Renal pelvis (tissue), 4 donors: ENCODE data around the gene MIDN. TPM values are rescaled to one million over a fixed set of nuclear protein-coding genes. Genes with fewer than 3 reads are reported as not detected.

Source experiments
- DNase-seq: peaks from one replicate; pipeline ENCODE4 v3.0.0-alpha.2; 2013
- polyA plus RNA-seq, 3 donors: library from polyadenylated mRNA; unstranded; fragments of 120-200 nt; gene quantifications; one replicate each; pipeline ENCODE4 v1.2.1, GENCODE V29; 2013; ENCODE audit not compliant: insufficient read length in 3 of 3

The MIDN gene
- polyA plus RNA-seq, 3 donors, result 66.2 to 74.7 (median 68.1) TPM

DNA sequence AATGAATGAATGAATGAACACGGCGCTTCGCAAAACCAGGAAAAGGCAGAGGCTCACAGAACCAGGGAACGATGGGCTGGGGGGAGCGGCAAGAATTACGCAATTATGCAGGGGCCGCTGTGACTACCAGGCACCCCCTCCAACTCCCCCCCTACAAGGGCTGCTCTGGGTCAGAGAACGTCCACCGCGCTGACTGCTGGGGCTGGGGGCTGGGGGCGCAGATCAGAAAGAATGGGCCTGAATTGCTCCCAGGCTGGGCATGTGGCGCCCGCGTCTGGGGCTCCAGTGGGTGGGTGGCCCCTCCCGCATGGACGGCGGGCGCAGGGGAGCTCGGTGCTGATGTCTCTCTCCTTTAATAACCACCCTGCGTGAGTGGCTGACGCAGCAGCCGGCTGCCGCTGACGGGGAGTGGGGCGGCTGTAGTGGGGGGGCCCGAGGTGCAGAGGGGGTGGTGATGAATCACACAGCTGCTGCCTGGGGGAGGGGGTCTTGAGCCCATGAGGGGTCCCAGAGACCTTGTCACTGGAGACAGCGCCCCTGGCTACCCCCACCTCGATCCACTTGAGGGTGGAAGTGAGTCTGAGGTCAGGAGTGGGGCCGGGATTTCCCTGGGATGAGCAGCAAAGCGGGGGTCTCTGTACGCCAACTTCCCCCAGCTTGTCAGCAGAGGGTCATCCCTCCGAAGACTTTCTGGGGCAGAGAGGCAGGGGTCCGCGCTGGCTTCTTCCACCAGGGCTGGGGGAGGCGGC is 19.3 kb downstream of the MIDN start:
- DNase-seq, result no peak

DNA sequence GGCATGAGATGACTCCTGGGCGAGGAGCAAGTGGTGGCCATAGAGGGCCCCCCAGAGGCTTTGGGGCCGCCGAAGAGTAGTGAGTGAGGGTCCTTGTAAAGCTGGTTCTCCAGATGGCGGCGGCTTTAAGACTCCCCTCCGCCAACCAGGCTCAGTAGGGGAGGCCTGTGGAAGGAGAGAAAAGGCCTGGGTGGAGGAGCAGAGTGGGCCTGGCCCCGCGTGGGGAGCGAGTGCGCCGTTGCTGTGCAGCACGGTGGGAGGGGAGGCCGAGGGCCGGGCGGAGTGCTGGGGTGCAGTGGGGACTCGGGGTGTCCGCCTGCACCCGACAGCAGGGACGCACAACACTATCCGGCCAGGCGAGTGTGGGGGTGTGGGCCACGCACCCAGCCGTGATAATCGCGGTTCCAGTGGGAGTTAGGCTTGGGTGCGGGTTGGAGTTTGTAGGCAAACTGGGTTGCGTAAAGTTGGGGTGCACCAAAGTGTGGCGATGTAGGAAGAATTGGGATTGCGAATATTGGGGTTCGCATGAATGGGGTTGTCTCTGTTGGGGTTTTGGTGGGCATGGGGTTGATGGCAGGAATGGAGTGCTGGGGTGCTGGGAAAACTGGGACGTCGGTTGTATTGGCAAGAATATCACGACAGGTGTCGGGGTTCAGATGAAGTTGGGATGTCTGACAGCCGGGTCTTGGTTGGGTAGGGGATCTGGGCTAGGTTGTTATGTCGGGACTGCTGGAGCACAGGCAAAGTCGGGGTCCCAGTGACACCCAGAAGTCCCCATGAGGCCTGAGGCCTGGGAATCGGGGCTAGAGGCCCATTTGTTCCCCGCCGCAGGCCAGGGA is 20.1 kb downstream of the MIDN start:
- DNase-seq, result no peak

DNA sequence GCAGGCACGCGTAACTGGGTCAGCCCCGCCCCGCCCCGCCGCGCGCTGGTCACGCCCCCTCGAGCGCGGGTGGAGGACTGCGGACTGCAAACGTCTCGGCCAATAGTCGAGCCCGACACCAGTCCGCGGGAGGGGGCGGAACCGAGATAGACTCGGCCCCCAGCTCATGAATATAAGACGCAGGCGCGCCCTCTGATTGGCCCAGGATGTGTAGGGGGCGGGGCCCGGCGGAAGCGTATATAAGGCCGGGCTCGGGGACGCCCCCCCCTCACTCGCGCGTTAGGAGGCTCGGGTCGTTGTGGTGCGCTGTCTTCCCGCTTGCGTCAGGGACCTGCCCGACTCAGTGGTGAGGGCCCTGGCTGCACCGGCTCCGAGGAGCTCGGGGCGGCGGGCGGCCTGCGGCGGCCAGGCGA is 20.7 kb downstream of the MIDN start, which contains the start of gene CIRBP:
CIRBP (plus strand) TSS at position 268 of the 413 bp plus-strand sequence. CDS start 1,602 bp downstream, outside the sequence.
- DNase-seq, result peak; percentile 99

DNA sequence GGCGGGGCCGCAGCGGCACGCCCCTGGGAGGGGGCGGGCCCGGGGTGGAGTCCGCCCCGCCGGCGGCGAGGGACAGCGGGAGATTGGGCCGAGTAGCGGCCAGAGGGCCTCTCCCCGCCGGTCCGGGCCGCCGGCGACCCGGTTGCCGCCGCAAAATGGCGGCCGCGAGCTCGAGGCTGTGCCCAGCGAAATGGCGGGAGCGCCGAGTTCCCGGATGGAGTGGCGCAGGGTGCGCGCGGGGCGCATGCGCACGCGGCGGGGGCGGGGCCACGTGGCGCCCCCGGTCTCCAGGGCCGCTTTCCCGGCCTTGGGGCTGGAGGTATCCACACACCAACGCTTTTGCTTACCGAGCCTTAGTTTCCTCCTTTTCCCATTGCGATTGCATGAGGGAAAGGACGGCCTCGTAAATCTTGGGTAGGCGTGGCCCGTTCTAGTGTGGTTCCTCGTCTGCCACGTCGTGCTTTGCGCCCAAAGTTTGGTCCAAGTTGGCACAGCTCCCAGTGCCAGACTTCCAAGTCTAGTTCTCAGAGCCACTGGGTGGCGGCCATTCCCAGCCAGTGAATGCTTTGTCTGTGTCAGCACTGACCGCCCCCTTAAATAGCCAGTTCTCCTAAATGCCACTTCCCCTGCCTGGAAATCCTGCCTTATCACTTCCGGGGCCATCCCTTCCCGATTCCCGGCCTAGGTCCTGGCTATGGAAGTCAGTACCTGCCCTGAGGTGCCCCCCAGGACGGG is 21.3 kb downstream of the MIDN start:
- DNase-seq, result peak; percentile 85

DNA sequence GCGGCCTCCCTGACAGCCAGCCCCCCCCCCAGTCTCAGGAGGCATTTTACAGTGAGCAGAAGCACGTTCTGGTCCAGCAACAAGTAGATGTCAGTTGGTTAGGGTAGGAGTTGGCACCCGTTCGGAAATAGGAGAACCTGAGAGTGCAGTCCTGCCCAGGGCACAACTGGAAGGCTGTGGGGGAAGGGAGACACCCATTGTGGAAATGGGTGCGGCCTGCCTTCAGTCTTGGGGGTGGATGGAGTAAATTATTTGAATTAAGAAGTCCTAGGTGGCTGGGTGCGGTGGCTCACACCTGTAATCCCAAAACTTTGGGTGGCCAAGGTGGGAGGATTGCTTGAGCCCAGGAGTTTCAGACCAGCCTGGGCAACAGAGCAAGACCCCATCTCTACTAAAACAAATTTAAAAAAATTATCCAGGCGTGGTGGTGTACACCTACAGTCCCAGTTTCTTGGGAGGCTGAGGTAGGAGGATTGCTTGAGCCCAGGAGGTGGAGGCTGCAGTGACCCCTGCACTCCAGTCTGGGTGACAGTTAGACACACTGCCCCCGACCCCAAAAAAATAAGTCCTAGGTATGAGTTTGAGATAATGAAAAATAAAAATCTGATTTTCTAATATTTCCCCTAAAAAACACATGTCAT is 21.9 kb downstream of the MIDN start:
- no peak for DNase-seq

DNA sequence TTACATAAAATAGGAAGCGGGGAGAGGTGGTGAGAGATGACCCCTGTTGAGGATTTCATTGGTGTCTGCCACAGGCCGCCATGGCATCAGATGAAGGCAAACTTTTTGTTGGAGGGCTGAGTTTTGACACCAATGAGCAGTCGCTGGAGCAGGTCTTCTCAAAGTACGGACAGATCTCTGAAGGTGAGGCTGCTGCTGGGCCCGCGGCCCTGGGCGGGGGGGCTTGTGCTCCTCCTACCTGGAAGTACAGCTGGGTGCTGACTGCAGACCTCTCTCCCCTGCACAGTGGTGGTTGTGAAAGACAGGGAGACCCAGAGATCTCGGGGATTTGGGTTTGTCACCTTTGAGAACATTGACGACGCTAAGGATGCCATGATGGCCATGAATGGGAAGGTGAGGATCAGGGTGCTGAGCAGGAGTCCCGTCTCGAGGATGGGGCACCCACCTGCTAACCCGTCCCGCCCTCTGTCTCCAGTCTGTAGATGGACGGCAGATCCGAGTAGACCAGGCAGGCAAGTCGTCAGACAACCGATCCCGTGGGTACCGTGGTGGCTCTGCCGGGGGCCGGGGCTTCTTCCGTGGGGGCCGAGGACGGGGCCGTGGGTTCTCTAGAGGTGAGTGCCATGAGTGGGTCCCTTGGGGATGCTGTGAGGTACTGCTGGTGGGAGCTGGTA is 22.6 kb downstream of the MIDN start:
- no peak for DNase-seq

DNA sequence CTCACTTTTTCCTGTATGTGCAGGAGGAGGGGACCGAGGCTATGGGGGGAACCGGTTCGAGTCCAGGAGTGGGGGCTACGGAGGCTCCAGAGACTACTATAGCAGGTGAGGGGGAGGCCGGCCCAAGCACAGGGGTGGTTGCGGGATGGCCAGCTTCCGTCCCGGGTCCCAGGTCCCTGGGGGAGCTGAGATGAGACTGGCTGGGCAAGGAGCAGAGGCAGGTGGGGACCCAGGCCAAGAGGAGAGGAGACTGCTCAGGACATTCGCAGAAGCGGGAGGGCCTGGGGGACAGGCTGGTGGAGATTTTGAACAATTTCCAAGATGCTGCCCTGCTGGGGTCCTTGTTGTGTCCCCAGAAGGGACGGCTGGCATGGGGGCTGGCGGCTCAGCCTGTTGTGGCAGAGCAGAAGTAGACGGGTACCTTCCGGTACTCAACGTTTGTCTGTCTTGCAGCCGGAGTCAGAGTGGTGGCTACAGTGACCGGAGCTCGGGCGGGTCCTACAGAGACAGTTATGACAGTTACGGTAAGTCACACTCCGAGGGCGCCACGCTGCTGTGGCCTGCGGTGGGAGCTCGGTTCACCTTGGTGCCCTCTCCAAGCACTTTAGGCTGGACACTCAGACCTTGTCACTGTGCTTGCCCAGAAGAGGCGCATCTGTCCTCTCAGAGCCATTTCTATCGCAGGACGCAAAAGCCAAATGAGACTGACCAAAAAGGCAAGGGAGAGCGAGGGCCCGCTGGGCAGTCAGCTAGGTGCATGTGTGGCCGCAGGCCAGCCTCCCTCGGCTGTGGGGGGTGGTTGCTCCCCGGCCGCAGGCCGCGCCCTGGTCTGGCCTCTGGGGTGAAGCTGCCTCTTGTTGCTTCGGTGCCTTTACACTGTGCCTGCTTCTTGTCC is 23.4 kb downstream of the MIDN start:
- no peak for DNase-seq

DNA sequence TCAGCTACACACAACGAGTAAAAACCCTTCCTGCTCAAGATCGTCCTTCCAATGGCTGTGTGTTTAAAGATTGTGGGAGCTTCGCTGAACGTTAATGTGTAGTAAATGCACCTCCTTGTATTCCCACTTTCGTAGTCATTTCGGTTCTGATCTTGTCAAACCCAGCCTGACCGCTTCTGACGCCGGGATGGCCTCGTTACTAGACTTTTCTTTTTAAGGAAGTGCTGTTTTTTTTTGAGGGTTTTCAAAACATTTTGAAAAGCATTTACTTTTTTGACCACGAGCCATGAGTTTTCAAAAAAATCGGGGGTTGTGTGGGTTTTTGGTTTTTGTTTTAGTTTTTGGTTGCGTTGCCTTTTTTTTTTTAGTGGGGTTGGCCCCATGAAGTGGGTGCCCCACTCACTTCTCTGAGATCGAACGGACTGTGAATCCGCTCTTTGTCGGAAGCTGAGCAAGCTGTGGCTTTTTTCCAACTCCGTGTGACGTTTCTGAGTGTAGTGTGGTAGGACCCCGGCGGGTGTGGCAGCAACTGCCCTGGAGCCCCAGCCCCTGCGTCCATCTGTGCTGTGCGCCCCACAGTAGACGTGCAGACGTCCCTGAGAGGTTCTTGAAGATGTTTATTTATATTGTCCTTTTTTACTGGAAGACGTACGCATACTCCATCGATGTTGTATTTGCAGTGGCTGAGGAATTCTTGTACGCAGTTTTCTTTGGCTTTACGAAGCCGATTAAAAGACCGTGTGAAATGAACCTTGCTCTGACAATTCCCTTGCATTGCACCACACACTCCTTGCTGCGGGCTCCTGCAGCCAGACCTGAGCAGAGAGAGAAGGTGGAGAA is 24.3 kb downstream of the MIDN start:
- no peak for DNase-seq

DNA sequence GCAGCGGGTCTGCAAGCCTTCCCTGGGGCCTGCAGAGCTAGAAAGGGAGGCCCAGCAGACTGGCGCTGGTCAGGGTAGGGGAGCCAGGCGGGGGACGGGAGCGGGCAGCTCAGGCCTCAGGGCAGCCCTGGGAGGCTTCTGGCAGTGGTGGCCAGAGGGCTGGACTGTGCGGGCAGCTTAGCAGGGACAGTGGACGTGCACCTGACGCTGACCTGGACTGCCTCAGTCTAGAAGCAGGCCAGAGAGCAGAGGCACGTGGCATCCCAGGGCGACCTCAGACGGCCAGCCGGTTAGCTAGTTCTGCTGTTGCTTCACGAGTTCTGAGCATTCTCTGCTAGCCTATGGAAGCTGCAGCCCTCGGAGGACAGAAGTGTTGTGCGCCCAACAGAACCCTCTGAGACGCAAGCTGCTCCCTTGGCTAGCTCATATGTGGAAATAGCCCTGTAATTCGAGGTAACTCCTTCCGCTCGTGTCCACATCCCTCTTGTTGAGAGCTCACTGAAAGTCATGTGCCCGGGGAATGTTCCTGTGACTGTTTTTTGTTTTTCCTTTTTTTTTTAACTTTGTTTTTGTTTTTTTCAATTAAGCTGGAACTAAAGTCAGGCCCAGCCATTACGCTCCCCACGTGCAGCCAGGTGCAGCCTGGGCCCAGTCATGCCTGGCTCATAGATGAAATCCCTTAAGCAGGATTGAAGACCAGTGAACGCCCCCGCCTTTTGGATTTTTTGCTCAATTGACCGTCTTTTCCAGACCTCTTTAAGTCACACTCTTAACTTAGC is 25.1 kb downstream of the MIDN start:
- no peak for DNase-seq

DNA sequence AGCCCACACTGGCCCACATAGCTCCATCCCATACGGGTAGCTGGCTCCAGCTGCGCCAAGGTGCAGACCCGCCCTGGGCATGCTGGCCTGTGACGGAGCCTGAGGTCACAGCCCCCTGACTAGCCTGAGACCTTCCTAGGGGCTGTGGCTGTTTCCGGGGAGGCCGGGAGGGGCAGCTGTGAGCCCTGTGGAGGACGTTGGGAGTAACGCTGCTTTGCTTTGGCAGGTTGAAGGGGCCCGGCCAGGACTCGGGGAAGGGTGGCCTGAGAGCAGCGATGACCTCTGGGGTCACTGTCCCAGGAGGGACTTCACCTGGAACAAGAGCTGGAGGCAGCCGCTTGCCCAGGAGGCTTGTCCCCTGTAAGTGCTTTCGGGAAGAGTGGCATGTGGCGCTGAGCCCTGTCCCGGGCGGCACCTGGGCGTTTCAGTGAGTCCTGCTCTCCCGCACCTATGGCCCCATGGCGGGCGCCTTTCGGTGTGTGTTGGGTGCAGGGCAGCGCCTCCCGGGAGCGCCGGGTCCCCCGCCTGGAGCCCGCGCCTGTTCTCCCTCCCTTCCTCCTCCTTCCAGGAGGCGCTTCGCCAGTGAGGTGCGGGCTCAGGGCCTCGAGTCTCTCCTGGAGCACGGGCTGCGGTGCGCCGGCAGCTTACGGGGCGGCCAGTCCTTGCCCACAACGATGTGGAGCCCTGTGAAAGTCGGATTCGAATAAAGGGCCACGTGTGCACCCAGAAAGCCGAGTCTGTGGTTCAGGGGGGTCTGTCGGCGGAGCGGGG is 25.9 kb downstream of the MIDN start:
- DNase-seq, result no peak

DNA sequence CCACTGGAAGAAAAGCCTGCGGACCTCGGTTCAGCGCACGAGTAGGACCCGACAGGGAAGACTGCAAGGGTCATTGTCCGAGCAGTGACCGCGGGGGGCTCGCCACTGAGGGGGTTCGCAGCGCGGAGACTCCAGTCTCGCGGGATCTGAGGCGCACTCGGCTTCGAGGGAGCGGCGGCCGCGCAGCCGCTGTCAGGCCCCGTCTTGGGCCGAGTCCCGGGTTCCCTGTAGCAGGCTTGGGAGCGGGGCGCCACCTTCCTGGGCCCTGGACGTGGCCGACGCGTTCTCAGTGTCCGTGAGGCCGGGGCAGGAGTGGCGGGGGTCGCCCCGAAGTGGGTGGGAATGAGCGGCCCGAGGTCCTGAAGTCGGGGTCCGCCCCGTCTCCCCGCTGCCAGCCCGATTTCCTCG is 26.5 kb downstream of the MIDN start:
- DNase-seq, result no peak

DNA sequence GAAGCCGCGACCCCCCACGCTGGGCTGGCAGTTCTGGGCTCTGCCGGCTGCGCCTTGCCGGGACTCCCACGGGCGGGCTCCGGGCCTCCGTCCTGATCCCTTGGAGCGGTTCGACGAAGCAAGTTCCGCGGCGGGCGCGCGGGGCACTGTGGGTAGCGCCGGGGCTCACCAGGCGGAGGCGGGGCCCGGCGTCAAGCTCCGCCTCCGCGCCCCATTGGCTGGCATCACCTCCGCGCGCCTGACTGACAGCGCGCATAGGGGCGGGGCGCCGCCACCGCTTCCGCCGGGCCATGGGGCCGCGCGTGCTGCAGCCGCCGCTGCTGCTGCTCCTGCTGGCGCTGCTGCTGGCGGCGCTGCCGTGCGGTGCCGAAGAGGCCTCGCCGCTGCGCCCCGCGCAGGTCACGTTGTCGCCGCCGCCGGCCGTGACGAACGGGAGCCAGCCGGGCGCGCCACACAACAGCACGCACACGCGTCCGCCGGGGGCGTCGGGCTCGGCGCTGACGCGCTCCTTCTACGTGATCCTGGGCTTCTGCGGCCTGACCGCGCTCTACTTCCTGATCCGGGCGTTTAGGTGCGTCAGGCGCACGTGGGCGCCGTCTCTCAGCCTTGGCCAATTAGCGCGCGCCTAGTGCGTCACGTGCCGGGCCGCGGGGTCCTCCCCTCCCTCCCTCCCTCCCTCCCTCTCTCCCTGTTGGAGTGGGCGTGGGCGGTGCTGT is 27.0 kb downstream of the MIDN start, which contains the start of gene FAM174C:
FAM174C (plus strand) TSS at position 271 of the 716 bp plus-strand sequence; CDS start at position 291, 20 bp downstream.
- peak; percentile 94 for DNase-seq

DNA sequence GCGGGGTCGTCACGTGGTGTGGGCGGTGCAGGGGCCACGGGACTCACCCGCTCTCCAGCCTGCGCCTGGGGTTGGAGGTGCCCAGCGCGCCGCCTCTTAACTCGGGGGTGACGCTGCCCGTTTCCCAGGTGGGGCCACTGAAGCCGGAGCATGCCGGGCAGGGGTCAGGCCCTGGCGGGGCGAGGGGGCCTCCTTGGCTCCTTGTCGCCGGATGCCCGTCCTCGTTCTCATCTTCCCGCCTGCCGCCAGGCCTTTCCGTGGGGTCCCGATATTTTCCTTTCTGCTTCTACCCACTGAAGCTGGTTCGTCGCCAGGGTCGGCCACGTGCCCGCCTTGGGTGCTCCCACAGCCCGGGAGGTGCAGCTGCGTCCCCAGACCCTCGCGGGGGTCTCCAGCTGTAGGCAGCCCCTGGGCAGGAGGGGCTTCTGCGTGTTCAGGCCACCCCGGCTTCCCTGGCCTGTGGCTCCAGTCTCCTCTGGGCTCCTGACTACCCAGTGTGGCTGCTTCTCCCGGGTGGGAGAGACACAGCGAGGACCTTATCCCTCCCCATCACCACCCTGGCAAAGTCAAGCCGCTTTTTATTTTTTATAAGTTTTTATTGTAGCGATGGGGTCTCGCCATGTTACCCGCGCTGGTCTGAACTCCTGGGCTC is 27.7 kb downstream of the MIDN start:
- DNase-seq, result no peak

DNA sequence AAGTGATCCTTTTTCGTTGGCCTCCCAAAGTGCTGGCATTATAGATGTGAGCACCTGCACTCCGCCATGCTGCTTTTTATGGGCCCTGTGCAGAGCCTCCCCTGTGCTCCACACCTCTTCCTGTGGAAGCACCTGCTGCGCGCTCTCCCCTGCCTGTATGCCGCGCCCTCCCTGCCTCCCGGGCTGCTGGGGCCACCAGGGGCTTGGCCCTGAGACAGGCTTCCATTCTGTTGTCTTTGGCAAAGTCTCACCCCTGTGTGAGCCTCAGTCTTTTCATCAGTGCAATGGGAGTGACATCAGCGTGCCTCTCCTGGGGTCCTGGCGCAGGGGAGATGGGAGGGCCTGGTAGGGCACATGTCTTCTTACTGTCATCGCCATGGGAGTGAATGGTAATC is 28.2 kb downstream of the MIDN start:
- DNase-seq, result no peak

DNA sequence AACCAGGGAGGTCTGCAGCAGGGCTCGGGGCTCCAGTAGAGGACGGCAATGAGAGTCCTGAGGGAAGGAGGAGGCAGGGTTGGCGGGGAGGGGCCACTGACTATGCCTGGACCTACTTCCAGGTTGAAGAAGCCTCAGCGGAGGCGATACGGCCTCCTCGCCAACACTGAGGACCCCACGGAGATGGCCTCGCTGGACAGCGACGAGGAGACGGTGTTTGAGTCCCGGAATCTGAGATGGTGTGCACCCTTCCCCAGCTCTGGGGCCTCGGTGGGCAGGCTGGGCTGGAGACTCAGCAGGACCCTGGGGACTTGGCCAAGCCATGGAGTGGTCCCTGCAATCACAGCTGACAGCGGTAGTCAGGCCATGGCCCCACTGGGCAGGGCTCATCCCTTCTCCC is 28.7 kb downstream of the MIDN start:
- no peak for DNase-seq

DNA sequence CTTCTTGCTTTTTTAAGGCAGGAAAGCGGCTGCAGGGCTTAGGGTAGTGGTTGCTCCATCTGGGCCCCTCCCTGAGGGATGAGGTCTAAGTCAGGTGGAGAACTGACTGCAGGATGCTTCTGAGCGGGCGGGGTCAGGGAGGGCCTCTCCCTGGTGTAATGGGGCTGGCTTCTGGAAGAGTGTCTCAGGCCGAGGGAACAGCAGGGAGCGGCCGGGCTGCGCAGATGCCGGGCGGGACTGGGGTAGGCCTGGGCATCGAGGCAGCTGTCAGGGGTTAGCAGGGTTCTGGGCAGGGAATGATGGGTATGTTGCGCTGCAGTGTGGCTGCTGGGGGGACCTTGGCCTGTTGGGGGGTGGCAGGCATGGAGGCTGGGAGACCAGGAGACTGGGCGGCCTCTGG is 29.7 kb downstream of the MIDN start:
- no peak for DNase-seq
